H1 (cell line): ENCODE measurements around the gene VSTM2B. TPM values are rescaled to one million over a fixed set of nuclear protein-coding genes. Genes with fewer than 3 reads are reported as not detected.

Source experiments
- CTCF ChIA-PET: fragments of 300-600 bp; sonication (Branson Sonifier 250); formaldehyde crosslinking; loops from one replicate; lab custom pipeline; 2021; ENCODE audit not compliant: partially characterized antibody; lab: Charles Lee
- POLR2A ChIA-PET: fragments of 300-600 bp; sonication (Branson Sonifier 250); formaldehyde crosslinking; loops from one replicate; lab custom pipeline; 2021; ENCODE audit warnings: inconsistent platforms; ENCODE audit not compliant: partially characterized antibody; lab: Charles Lee
- DNase-seq, 2 experiments: peaks; one replicate each; pipeline versions ENCODE4 v3.0.0 to v3.0.0-alpha.2; 2010 to 2022; ENCODE audit warnings: low spot score in 2 of 2, low read depth in 1 of 2, mixed read lengths in 1 of 2
- FAIRE-seq: peaks from 2 replicates; lab custom pipeline; 2011; peaks lifted over from hg19 to GRCh38; lab: Jason Lieb, UNC
- H2AFZ ChIP-seq: 2 replicates; pipeline ENCODE4 v1.8.1; 2012; ENCODE audit warnings: low read length, inconsistent platforms
- H2AK5ac ChIP-seq: 2 replicates; pipeline ENCODE4 v1.6.1; 2013; ENCODE audit warnings: low read depth, low read length
- H2BK120ac ChIP-seq: replicated peaks from 2 replicates; pipeline ENCODE3; 2013; ENCODE audit warnings: low read depth, low read length, inconsistent platforms
- H2BK12ac ChIP-seq: 2 replicates; pipeline ENCODE4 v1.6.1; 2013; ENCODE audit warnings: low read depth, low read length
- H2BK15ac ChIP-seq: 2 replicates; pipeline ENCODE4 v1.6.1; 2013; ENCODE audit warnings: low read length
- H2BK20ac ChIP-seq: 2 replicates; pipeline ENCODE4 v1.6.1; 2013; ENCODE audit warnings: low read length
- H2BK5ac ChIP-seq: 2 replicates; pipeline ENCODE4 v1.6.1; 2013; ENCODE audit warnings: low read depth, low read length
- H3K14ac ChIP-seq: 2 replicates; pipeline ENCODE4 v1.6.1; 2013; ENCODE audit warnings: inconsistent platforms; ENCODE audit not compliant: insufficient read length
- H3K18ac ChIP-seq: 2 replicates; pipeline ENCODE4 v1.6.1; 2013; ENCODE audit warnings: low read length; ENCODE audit errors: extremely low read depth
- H3K23ac ChIP-seq: 2 replicates; pipeline ENCODE4 v1.6.1; 2013; ENCODE audit warnings: inconsistent platforms; ENCODE audit not compliant: insufficient read length
- H3K23me2 ChIP-seq: 2 replicates; pipeline ENCODE4 v1.6.1; 2013; ENCODE audit warnings: low read depth, low read length
- H3K27ac ChIP-seq: 2 replicates; pipeline ENCODE4 v1.6.1; 2011; ENCODE audit warnings: low read depth, low read length, inconsistent platforms
- H3K27me3 ChIP-seq, 4 experiments: replicated peaks in 1 of 4; 1 replicate in 1 of 4; 2 replicates in 3 of 4; pipeline versions ENCODE4 v1.6.1 to v1.8.1; 2011 to 2013; ENCODE audit warnings: low read length in 3 of 4, mild to moderate bottlenecking in 3 of 4, inconsistent platforms in 2 of 4, mixed read lengths in 2 of 4, moderate library complexity in 1 of 4; ENCODE audit not compliant: control insufficient read depth in 3 of 4, insufficient read depth in 3 of 4; ENCODE audit errors: extremely low read depth in 1 of 4
- H3K36me3 ChIP-seq, 4 experiments: 2 replicates each; pipeline versions ENCODE4 v1.6.1 to v1.8.1; 2011 to 2013; ENCODE audit warnings: mild to moderate bottlenecking in 4 of 4, low read length in 3 of 4, moderate library complexity in 2 of 4, control low read depth in 1 of 4, inconsistent platforms in 1 of 4; ENCODE audit not compliant: insufficient read depth in 4 of 4, control insufficient read depth in 2 of 4
- H3K4ac ChIP-seq: replicated peaks from 2 replicates; pipeline ENCODE3; 2013; ENCODE audit warnings: low read length, low read depth, mixed read lengths, inconsistent platforms; ENCODE audit not compliant: insufficient read length
- H3K4me1 ChIP-seq, 4 experiments: replicated peaks in 1 of 4; 1 replicate in 1 of 4; 2 replicates in 3 of 4; pipeline versions ENCODE4 v1.6.1 to v1.8.1; 2011 to 2013; ENCODE audit warnings: low read length in 3 of 4, inconsistent platforms in 2 of 4, mixed read lengths in 1 of 4; ENCODE audit not compliant: insufficient read depth in 4 of 4, control insufficient read depth in 3 of 4
- H3K4me2 ChIP-seq, 2 experiments: 2 replicates each; pipeline versions ENCODE4 v1.6.1 to v1.8.1; 2011 to 2013; ENCODE audit warnings: low read depth in 2 of 2, low read length in 2 of 2, control low read depth in 1 of 2, inconsistent platforms in 1 of 2, mild to moderate bottlenecking in 1 of 2; ENCODE audit not compliant: insufficient read depth in 1 of 2
- H3K4me3 ChIP-seq, 4 experiments: fragments of 200-600, 300-600 bp in 1 of 4; sonication (generic), shearing (Covaris generic), sonication (Bioruptor Twin) in 1 of 4; 2 replicates each; pipeline versions ENCODE4 v1.5.1 to v1.8.1; 2011 to 2016; ENCODE audit warnings: low read length in 4 of 4, low read depth in 3 of 4, control low read depth in 2 of 4, inconsistent platforms in 2 of 4, mild to moderate bottlenecking in 2 of 4, mixed read lengths in 1 of 4, moderate library complexity in 1 of 4; ENCODE audit not compliant: insufficient read depth in 2 of 4; ENCODE audit errors: extremely low read depth in 1 of 4
- H3K56ac ChIP-seq: replicated peaks from 2 replicates; pipeline ENCODE3; 2013; ENCODE audit warnings: low read depth, mild to moderate bottlenecking, mixed read lengths, low read length, inconsistent platforms; ENCODE audit not compliant: insufficient read length
- H3K79me1 ChIP-seq: 2 replicates; pipeline ENCODE4 v1.6.1; 2013; ENCODE audit warnings: low read depth, low read length, control low read depth
- H3K79me2 ChIP-seq, 2 experiments: 2 replicates each; pipeline versions ENCODE4 v1.6.1 to v1.8.1; 2012 to 2013; ENCODE audit warnings: low read length in 2 of 2, mild to moderate bottlenecking in 2 of 2, inconsistent platforms in 1 of 2; ENCODE audit not compliant: insufficient read depth in 2 of 2, control insufficient read depth in 1 of 2
- H3K9ac ChIP-seq, 4 experiments: replicated peaks in 1 of 4; 1 replicate in 1 of 4; 2 replicates in 3 of 4; pipeline versions ENCODE4 v1.6.1 to v1.8.1; 2011 to 2013; ENCODE audit warnings: low read depth in 3 of 4, low read length in 3 of 4, control low read depth in 2 of 4, mild to moderate bottlenecking in 2 of 4, moderate library complexity in 2 of 4, inconsistent platforms in 1 of 4; ENCODE audit errors: extremely low read depth in 1 of 4
- H3K9me3 ChIP-seq, 2 experiments: 2 replicates each; pipeline versions ENCODE4 v1.6.1 to v1.8.1; 2012 to 2013; ENCODE audit warnings: mild to moderate bottlenecking in 2 of 2, moderate library complexity in 2 of 2, control low read depth in 1 of 2, inconsistent platforms in 1 of 2, low read depth in 1 of 2, low read length in 1 of 2, mixed read lengths in 1 of 2; ENCODE audit not compliant: insufficient read depth in 2 of 2
- H4K20me1 ChIP-seq, 2 experiments: replicated peaks in 1 of 2; 2 replicates each; pipeline versions ENCODE3 to v1.8.1; 2011 to 2013; ENCODE audit warnings: inconsistent platforms in 2 of 2, low read length in 2 of 2, mild to moderate bottlenecking in 1 of 2; ENCODE audit not compliant: insufficient read depth in 2 of 2, control insufficient read depth in 1 of 2
- H4K5ac ChIP-seq: 2 replicates; pipeline ENCODE4 v1.6.1; 2013; ENCODE audit warnings: low read length, low read depth, mixed read lengths, inconsistent platforms; ENCODE audit not compliant: insufficient read length
- H4K8ac ChIP-seq: 2 replicates; pipeline ENCODE4 v1.8.0; 2013; ENCODE audit warnings: mild to moderate bottlenecking, moderate library complexity, low read length, inconsistent platforms; ENCODE audit not compliant: insufficient read depth; ENCODE audit errors: extremely low read depth
- H4K91ac ChIP-seq: replicated peaks from 2 replicates; pipeline ENCODE3; 2013; ENCODE audit warnings: low read length, mixed read lengths, inconsistent platforms; ENCODE audit not compliant: insufficient read length
- CEBPB ChIP-seq: IDR thresholded peaks from 2 replicates; pipeline ENCODE4 v1.6.1; 2012; ENCODE audit warnings: low read depth, low read length
- CTCF ChIP-seq, 3 experiments: IDR thresholded peaks; 1 replicate in 2 of 3; 2 replicates in 1 of 3; pipeline versions ENCODE4 v1.5.1 to v1.6.1; 2011; ENCODE audit warnings: low read length in 3 of 3, mild to moderate bottlenecking in 3 of 3, inconsistent platforms in 2 of 3, low read depth in 1 of 3, moderate library complexity in 1 of 3; ENCODE audit not compliant: insufficient read depth in 1 of 3; ENCODE audit errors: control extremely low read depth in 1 of 3
- E2F6 ChIP-seq: IDR thresholded peaks from 2 replicates; pipeline ENCODE4 v1.6.1; 2012; ENCODE audit warnings: inconsistent platforms
- EGR1 ChIP-seq: IDR thresholded peaks from 2 replicates; pipeline ENCODE4 v1.6.1; 2011; ENCODE audit warnings: low read depth, low read length, borderline replicate concordance
- GABPA ChIP-seq: IDR thresholded peaks from 2 replicates; pipeline ENCODE4 v1.6.1; 2011; ENCODE audit warnings: mild to moderate bottlenecking, low read length, moderate library complexity, borderline replicate concordance; ENCODE audit not compliant: insufficient read depth
- WGBS, 2 experiments: shearing (Covaris generic) in 1 of 2; methylation state at CpG; one replicate each; pipeline versions ENCODE4 v1.1.6 to v1.1.7; 2013 to 2015; ENCODE audit warnings: low lambda C conversion rate in 2 of 2, mixed read lengths in 2 of 2, inconsistent platforms in 1 of 2, low coverage in 1 of 2, missing lambda C conversion rate in 1 of 2; ENCODE audit not compliant: insufficient replicate concordance in 2 of 2, insufficient coverage in 1 of 2, insufficient read length in 1 of 2; ENCODE audit errors: extremely low coverage in 1 of 2, missing lambda C conversion rate in 1 of 2; 5-methylcytosine and 5-hydroxymethylcytosine counted together
- polyA plus RNA-seq, 7 experiments: library from polyadenylated mRNA; depleted of rRNA in 3 of 7; stranded (reverse) in 5 of 7; unstranded in 2 of 7; fragments of >200 nt in 5 of 7; fragments of 200-250 nt in 2 of 7; gene quantifications; 1 replicate in 5 of 7; 2 replicates in 1 of 7; 4 replicates in 1 of 7; pipeline versions ENCODE4 v1.2.1 to v1.2.3, GENCODE V29; 2011 to 2013; ENCODE audit warnings: missing spikeins in 2 of 7, mixed read lengths in 2 of 7
- total RNA-seq: library from RNA; stranded (reverse); fragmentation: NEBNext Ultra II Directional; extraction: Animal tissue kit (Norgen Biotek cat#: 25700); gene quantifications from 2 replicates; pipeline ENCODE4 v1.2.1, GENCODE V29; 2021
- TF ChIP-seq, protein P1 (sequence below): IDR thresholded peaks from 2 replicates; pipeline ENCODE4 v1.6.1; 2012; ENCODE audit warnings: inconsistent platforms
- TF ChIP-seq, protein P2 (sequence below): IDR thresholded peaks from 2 replicates; pipeline ENCODE4 v1.6.1; 2011; ENCODE audit warnings: low read depth, mild to moderate bottlenecking, low read length; ENCODE audit not compliant: insufficient read depth

The VSTM2B gene
- total and polyA plus RNA-seq, 2 of the 8 experiments (the other 6 are each of a cell fraction or from before 2014, with no cell fraction given): 0.82 to 1.5 TPM

- no peaks in the 10 kb centered on the region for H3K79me1 ChIP-seq
- H3K4me2 ChIP-seq: no peak overlapping the region
- no peak overlapping the region for H3K9ac ChIP-seq
- H3K56ac ChIP-seq: no peak overlapping the region
- no peak overlapping the region for H4K91ac ChIP-seq
- H3K79me2 ChIP-seq: no peaks in the 10 kb centered on the region
- no peak overlapping the region for H2BK12ac ChIP-seq
- H3K4ac ChIP-seq: no peak overlapping the region
- H3K4me1 ChIP-seq: peaks cover 0 to 4% (median 3%) of the 10 kb centered on the region in 4 experiments; a peak in 2 of 7 replicates
- FAIRE-seq: no peak
- no peak overlapping the region for H3K14ac ChIP-seq
- no peak overlapping the region for H3K27ac ChIP-seq
- H3K9me3 ChIP-seq: peaks cover 0 to 8% of the 10 kb centered on the region in 2 experiments; a peak in 2 of 4 replicates
- no peak overlapping the region for H4K8ac ChIP-seq
- 92% methylated on average over 16 of the region's 16 CpGs; no CpG with 5 or more reads in 1 of the 2 experiments for WGBS, 2 experiments
- ChIA-PET CTCF (interaction anchor here (0.7 to 3.8 kb wide), 37 partner anchors 9 to 393 kb away, joined by 3 to 17 read pairs (median 5); no protein-coding TSS in a partner anchor), POLR2A (no interaction called here)
- H3K4me3 ChIP-seq: no peak overlapping the region
- H2AFZ ChIP-seq: 0 out of 2 replicates have a peak overlapping the region, but pooled peaks have one; percentile 15
- H3K27me3 ChIP-seq: no peaks in the 10 kb centered on the region; a peak in 1 of 7 replicates
- H4K20me1 ChIP-seq: no peaks in the 10 kb centered on the region
- DNase-seq: peak in 1 of 2 experiments; percentile 29
- H3K18ac ChIP-seq: no peak overlapping the region
- no peak overlapping the region for H4K5ac ChIP-seq
- no peak overlapping the region for H2BK20ac ChIP-seq
- H3K23ac ChIP-seq: no peak overlapping the region
- H3K36me3 ChIP-seq: no peaks in the 10 kb centered on the region
- H2BK15ac ChIP-seq: no peak overlapping the region
- no peak overlapping the region for H2AK5ac ChIP-seq
- H2BK120ac ChIP-seq: no peak overlapping the region
- H3K23me2 ChIP-seq: no peaks in the 10 kb centered on the region
- H2BK5ac ChIP-seq: no peak overlapping the region
- TF ChIP-seq, protein P1, sequence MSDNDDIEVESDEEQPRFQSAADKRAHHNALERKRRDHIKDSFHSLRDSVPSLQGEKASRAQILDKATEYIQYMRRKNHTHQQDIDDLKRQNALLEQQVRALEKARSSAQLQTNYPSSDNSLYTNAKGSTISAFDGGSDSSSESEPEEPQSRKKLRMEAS: no peak
- TF ChIP-seq, protein P2, sequence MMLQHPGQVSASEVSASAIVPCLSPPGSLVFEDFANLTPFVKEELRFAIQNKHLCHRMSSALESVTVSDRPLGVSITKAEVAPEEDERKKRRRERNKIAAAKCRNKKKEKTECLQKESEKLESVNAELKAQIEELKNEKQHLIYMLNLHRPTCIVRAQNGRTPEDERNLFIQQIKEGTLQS: no peak
- TF ChIP-seq CEBPB: no peak
- no peak for TF ChIP-seq CTCF (IDR thresholded peaks at IDR 0.05; ENCODE audit: control extremely low read depth in 1 of 3, insufficient read depth in 1 of 3, low read depth in 1 of 3, low read length in 3 of 3)
- no peak for TF ChIP-seq EGR1
- no peak for TF ChIP-seq E2F6
- TF ChIP-seq GABPA: no peak
Measured at GRCh38 chr19:29477831-29478577, 47.8 kb upstream of the VSTM2B start.
